HL-60 (cell line): ENCODE data around the gene NCR1.
"Not testable (repeated sequence)": the region's sequence is repeated elsewhere in the genome, so short reads cannot be mapped to it uniquely, and the experiment has no call there.

Experiments used
- REST ChIP-seq: IDR thresholded peaks from 2 replicates; pipeline ENCODE4 v1.6.1; 2012; ENCODE audit warnings: low read depth; ENCODE audit not compliant: insufficient replicate concordance
- TF ChIP-seq, protein P1 (sequence below): IDR thresholded peaks from one replicate; pipeline ENCODE4 v1.5.1; 2011; ENCODE audit warnings: low read length, control low read depth, inconsistent platforms; ENCODE audit not compliant: insufficient read depth

DNA sequence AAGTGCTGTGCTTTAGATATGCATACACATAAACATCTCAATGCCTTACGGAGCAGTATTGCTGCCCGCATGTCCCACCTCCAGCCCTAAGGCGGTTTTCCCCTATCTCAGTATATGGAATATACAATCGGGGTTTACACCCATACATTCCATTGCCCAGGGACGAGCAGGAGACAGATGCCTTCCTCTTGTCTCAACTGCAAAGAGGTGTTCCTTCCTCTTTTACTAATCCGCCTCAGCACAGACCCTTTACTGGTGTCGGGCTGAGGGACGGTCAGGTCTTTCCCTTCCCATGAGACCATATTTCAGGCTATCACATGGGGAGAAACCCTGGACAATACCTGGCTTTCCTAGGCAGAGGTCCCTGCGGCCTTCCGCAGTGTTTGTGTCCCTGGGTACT is 44.6 kb downstream of the NCR1 start:
- TF ChIP-seq REST, result not testable (repeated sequence)
- TF ChIP-seq, protein P1, sequence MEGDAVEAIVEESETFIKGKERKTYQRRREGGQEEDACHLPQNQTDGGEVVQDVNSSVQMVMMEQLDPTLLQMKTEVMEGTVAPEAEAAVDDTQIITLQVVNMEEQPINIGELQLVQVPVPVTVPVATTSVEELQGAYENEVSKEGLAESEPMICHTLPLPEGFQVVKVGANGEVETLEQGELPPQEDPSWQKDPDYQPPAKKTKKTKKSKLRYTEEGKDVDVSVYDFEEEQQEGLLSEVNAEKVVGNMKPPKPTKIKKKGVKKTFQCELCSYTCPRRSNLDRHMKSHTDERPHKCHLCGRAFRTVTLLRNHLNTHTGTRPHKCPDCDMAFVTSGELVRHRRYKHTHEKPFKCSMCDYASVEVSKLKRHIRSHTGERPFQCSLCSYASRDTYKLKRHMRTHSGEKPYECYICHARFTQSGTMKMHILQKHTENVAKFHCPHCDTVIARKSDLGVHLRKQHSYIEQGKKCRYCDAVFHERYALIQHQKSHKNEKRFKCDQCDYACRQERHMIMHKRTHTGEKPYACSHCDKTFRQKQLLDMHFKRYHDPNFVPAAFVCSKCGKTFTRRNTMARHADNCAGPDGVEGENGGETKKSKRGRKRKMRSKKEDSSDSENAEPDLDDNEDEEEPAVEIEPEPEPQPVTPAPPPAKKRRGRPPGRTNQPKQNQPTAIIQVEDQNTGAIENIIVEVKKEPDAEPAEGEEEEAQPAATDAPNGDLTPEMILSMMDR, result not testable (repeated sequence)
